ENCODE data around the gene SORBS2. TPM values are rescaled to one million over a fixed set of nuclear protein-coding genes. Genes with fewer than 3 reads are reported as not detected.

Gene SORBS2
- total and polyA plus RNA-seq, 2 donors (not counting 3 experiments of a cell fraction or from before 2014, with no cell fraction given), result 69.8 to 82.5 TPM

GRCh38 chr4:185838514-185839193 lies 26.7 kb upstream of the SORBS2 start:
- Histone ChIP-seq H3K36me3 (ENCODE audit: control insufficient read depth in 2 of 2, extremely low read depth in 1 of 2, insufficient read depth in 2 of 2, low read length in 2 of 2) (no peaks in the 10 kb centered on the region), H3K9me3 (replicated peaks; ENCODE audit: control insufficient read depth, insufficient read depth, low read length) (no peaks in the 10 kb centered on the region), H3K9ac (replicated peaks; ENCODE audit: extremely low read depth, insufficient read depth, low read length) (peak overlapping the region; percentile 57), H3K4me1 (ENCODE audit: control insufficient read depth, extremely low read depth, insufficient read depth, low read length) (peaks cover 38% of the 10 kb centered on the region), H3K9me1 (replicated peaks; ENCODE audit: control insufficient read depth, extremely low read depth, insufficient read depth, low read length) (no peaks in the 10 kb centered on the region), H2AFZ (ENCODE audit: low read depth, low read length) (peak overlapping the region; percentile 70), H4K20me1 (replicated peaks; ENCODE audit: control insufficient read depth, extremely low read depth, insufficient read depth, low read length) (no peaks in the 10 kb centered on the region), H3K4me3 (replicated peaks in 1 of 3; ENCODE audit: insufficient read depth in 1 of 3, low read depth in 1 of 3, low read length in 3 of 3) (no peak overlapping the region), H3K27ac (ENCODE audit: insufficient read depth, low read depth, low read length) (peak overlapping the region; percentile 77), H3K4me2 (ENCODE audit: insufficient read depth, low read length) (no peak overlapping the region), H3K79me2 (ENCODE audit: control insufficient read depth, insufficient read depth, low read length) (no peaks in the 10 kb centered on the region), H3K27me3 (ENCODE audit: control insufficient read depth in 2 of 2, insufficient read depth in 2 of 2, low read length in 2 of 2) (no peaks in the 10 kb centered on the region)
- BruUV-seq (replicated peaks), result no TSS peak
- no peak for TF ChIP-seq MYC (IDR thresholded peaks at IDR 0.05; ENCODE audit: low read depth, low read length)
- no peak for TF ChIP-seq POLR2AphosphoS5 (IDR thresholded peaks at IDR 0.05; ENCODE audit: insufficient read depth, low read depth, low read length)
- no peak for TF ChIP-seq FOS (IDR thresholded peaks at IDR 0.05; ENCODE audit: borderline replicate concordance, insufficient read depth, low read length)
- no peak for TF ChIP-seq GATA2 (IDR thresholded peaks at IDR 0.05; ENCODE audit: insufficient read depth, insufficient read length, low read depth, low read length)
- TF ChIP-seq POLR2A (IDR thresholded peaks at IDR 0.05; ENCODE audit: low read depth, low read length), result no peak
- TF ChIP-seq JUN (IDR thresholded peaks at IDR 0.05; ENCODE audit: borderline replicate concordance, insufficient read depth, insufficient read length, low read depth), result no peak
- no peak for TF ChIP-seq MAX (IDR thresholded peaks at IDR 0.05; ENCODE audit: insufficient read depth, insufficient read length)
- dilution Hi-C loops (cut with MboI; ENCODE audit: extremely low pct_ligation_motif_present, low sequenced_read_pairs), result no loop called here
- DNase-seq (ENCODE audit: low read depth, low spot score) (no peak), FAIRE-seq (peak; percentile 42)
- intact Hi-C loops (cut with micrococcal nuclease), result loop anchor here (1.0 to 10.0 kb wide), 6 partner anchors 46 to 634 kb away; partner anchors contain the start of genes CFAP97 and SNX25
- ChIA-PET POLR2A (no interaction called here), CTCF (interaction anchor here (1.4 to 1.8 kb wide), 5 partner anchors 8 to 200 kb away, joined by 3 to 6 read pairs (median 4); no protein-coding TSS in a partner anchor)

- Histone ChIP-seq H3K4me1 (ENCODE audit: control insufficient read depth, extremely low read depth, insufficient read depth, low read length) (peaks cover 43% of the 10 kb centered on the region), H3K79me2 (ENCODE audit: control insufficient read depth, insufficient read depth, low read length) (no peaks in the 10 kb centered on the region), H2AFZ (ENCODE audit: low read depth, low read length) (no peak overlapping the region), H3K27ac (ENCODE audit: insufficient read depth, low read depth, low read length) (peak overlapping the region; percentile 77), H3K36me3 (ENCODE audit: control insufficient read depth in 2 of 2, extremely low read depth in 1 of 2, insufficient read depth in 2 of 2, low read length in 2 of 2) (no peaks in the 10 kb centered on the region), H4K20me1 (replicated peaks; ENCODE audit: control insufficient read depth, extremely low read depth, insufficient read depth, low read length) (no peaks in the 10 kb centered on the region), H3K27me3 (ENCODE audit: control insufficient read depth in 2 of 2, insufficient read depth in 2 of 2, low read length in 2 of 2) (no peaks in the 10 kb centered on the region), H3K9me3 (replicated peaks; ENCODE audit: control insufficient read depth, insufficient read depth, low read length) (no peaks in the 10 kb centered on the region), H3K4me3 (replicated peaks in 1 of 3; ENCODE audit: insufficient read depth in 1 of 3, low read depth in 1 of 3, low read length in 3 of 3) (no peak overlapping the region), H3K9me1 (replicated peaks; ENCODE audit: control insufficient read depth, extremely low read depth, insufficient read depth, low read length) (no peaks in the 10 kb centered on the region), H3K9ac (replicated peaks; ENCODE audit: extremely low read depth, insufficient read depth, low read length) (peak overlapping the region; percentile 47), H3K4me2 (ENCODE audit: insufficient read depth, low read length) (no peak overlapping the region)
- intact Hi-C loops (cut with micrococcal nuclease), result loop anchor here (2.0 to 10.0 kb wide), 2 partner anchors 183 to 633 kb away; partner anchors contain the start of genes CFAP97 and SNX25
- no peak for DNase-seq (ENCODE audit: low read depth, low spot score)
- no peak for TF ChIP-seq MAX (IDR thresholded peaks at IDR 0.05; ENCODE audit: insufficient read depth, insufficient read length)
- no peak for TF ChIP-seq FOS (IDR thresholded peaks at IDR 0.05; ENCODE audit: borderline replicate concordance, insufficient read depth, low read length)
- TF ChIP-seq MYC (IDR thresholded peaks at IDR 0.05; ENCODE audit: low read depth, low read length), result no peak
- no peak for TF ChIP-seq JUN (IDR thresholded peaks at IDR 0.05; ENCODE audit: borderline replicate concordance, insufficient read depth, insufficient read length, low read depth)
- TF ChIP-seq EZH2 (IDR thresholded peaks at IDR 0.05; ENCODE audit: borderline replicate concordance, low read depth, low read length, severe bottlenecking), result no peak
- no peak for TF ChIP-seq GATA2 (IDR thresholded peaks at IDR 0.05; ENCODE audit: insufficient read depth, insufficient read length, low read depth, low read length)
- dilution Hi-C loops (cut with MboI; ENCODE audit: extremely low pct_ligation_motif_present, low sequenced_read_pairs), result no loop called here
- POLR2A ChIA-PET, result no interaction called here
- FAIRE-seq, result no peak
- BruUV-seq (replicated peaks), result no TSS peak
- CTCF ChIA-PET, result interaction anchor here (0.8 kb wide), 1 partner anchor 43 kb away, joined by 3 read pairs; no protein-coding TSS in a partner anchor
Measured at GRCh38 chr4:185838104-185838452, 26.1 kb upstream of the SORBS2 start.

Data from endothelial cell of umbilical vein (primary cell).